Gastrocnemius medialis (tissue), 4 donors: Measurements from ENCODE around the gene AHNAK2.

Experiments
- POLR2A ChIP-seq, 2 donors: fragments of 450-650 bp; IDR thresholded peaks; one replicate each; pipeline ENCODE4 v1.6.1; 2017; ENCODE audit warnings: antibody characterized with exemption in 2 of 2, mild to moderate bottlenecking in 2 of 2, moderate library complexity in 2 of 2
- TF ChIP-seq, protein P1 (sequence below), 5 experiments: fragments of 450-650 bp in 3 of 5; fragments of 200-600 bp in 2 of 5; sonication (generic) in 2 of 5; IDR thresholded peaks in 4 of 5; conservative IDR thresholded peaks in 1 of 5; 1 replicate in 4 of 5; 2 replicates in 1 of 5; pipeline ENCODE4 v1.5.1; 2016 to 2019; ENCODE audit warnings: antibody characterized with exemption in 5 of 5, mild to moderate bottlenecking in 3 of 5, moderate library complexity in 3 of 5

DNA sequence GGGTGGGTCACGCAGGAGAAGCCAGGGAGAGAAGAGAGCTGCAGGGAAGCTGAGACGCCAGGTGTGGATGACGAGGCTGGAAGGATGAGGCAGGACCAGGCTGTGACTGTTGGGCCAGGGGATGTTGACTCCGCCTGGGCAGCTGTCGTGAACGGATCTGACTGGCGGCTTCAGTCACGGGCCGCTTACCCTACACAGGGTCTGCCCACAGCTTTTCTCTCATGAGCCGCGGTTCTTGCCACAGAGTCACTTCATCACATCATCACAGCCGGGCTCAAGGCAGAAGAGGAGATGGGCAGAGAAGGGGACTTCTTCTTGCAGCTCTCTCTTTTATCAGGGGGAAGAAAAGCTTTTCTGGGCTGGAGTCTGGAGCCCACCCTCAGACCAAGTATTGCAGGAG is 15.1 kb upstream of the AHNAK2 start:
- TF ChIP-seq, protein P1, sequence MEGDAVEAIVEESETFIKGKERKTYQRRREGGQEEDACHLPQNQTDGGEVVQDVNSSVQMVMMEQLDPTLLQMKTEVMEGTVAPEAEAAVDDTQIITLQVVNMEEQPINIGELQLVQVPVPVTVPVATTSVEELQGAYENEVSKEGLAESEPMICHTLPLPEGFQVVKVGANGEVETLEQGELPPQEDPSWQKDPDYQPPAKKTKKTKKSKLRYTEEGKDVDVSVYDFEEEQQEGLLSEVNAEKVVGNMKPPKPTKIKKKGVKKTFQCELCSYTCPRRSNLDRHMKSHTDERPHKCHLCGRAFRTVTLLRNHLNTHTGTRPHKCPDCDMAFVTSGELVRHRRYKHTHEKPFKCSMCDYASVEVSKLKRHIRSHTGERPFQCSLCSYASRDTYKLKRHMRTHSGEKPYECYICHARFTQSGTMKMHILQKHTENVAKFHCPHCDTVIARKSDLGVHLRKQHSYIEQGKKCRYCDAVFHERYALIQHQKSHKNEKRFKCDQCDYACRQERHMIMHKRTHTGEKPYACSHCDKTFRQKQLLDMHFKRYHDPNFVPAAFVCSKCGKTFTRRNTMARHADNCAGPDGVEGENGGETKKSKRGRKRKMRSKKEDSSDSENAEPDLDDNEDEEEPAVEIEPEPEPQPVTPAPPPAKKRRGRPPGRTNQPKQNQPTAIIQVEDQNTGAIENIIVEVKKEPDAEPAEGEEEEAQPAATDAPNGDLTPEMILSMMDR (IDR thresholded peaks at IDR 0.05 in 4 of 5, conservative IDR thresholded peaks at IDR 0.05 in 1 of 5) = no peak
- no peak for TF ChIP-seq POLR2A (IDR thresholded peaks at IDR 0.05)
